HCT116 (cell line): ENCODE measurements around the gene MBP. TPM values are rescaled to one million over a fixed set of nuclear protein-coding genes. Genes with fewer than 3 reads are reported as not detected.

Experiments used
- ATAC-seq: fragments of 200-7000 bp; cut with Tn5 transposase; 2 replicates; pipeline ENCODE4 v1.9.1; 2020; ENCODE audit warnings: mild to moderate bottlenecking, moderate library complexity
- BruUV-seq: library from RNA; stranded (reverse); fragments of 400-500 nt; replicated peaks from 2 replicates; lab custom pipeline; 2021; lab: Mats Ljungman, UMichigan
- CTCF ChIA-PET: fragments of 300-600 bp; sonication (Branson Sonifier 250); formaldehyde crosslinking; loops from one replicate; lab custom pipeline; 2021; ENCODE audit warnings: antibody characterized with exemption; lab: Charles Lee
- POLR2A ChIA-PET: fragments of 300-600, 350-600 bp; sonication (Branson Sonifier 250); formaldehyde crosslinking; loops from one replicate; lab custom pipeline; 2021; ENCODE audit warnings: antibody characterized with exemption; lab: Charles Lee
- RAD21 ChIA-PET, 2 experiments: fragments of 300-600 bp; sonication (Branson Sonifier 250); formaldehyde crosslinking; loops; one replicate each; lab custom pipeline; 2023; ENCODE audit warnings: low total read pairs in 2 of 2; ENCODE audit not compliant: uncharacterized antibody in 2 of 2, unreplicated experiment in 2 of 2, low non-redundant PET in 1 of 2; lab: Charles Lee
- DNase-seq: peaks from one replicate; pipeline ENCODE4 v3.0.0-alpha.2; 2010; ENCODE audit warnings: low read depth, low spot score
- H2AFZ ChIP-seq: fragments of 200-600 bp; shearing (Covaris generic), sonication (generic); 2 replicates; pipeline ENCODE4 v1.6.1; 2017; ENCODE audit warnings: low read depth, mixed run types, mixed read lengths, antibody characterized with exemption, low read length; ENCODE audit not compliant: poor library complexity, severe bottlenecking
- H3K27ac ChIP-seq: 2 replicates; pipeline ENCODE4 v1.5.1; 2012; ENCODE audit warnings: low read depth, low read length
- H3K27me3 ChIP-seq: fragments of 200-600 bp; sonication (generic); 2 replicates; pipeline ENCODE4 v1.6.1; 2016; ENCODE audit warnings: mixed run types, low read length, mixed read lengths; ENCODE audit not compliant: insufficient read depth
- H3K36me3 ChIP-seq, 2 experiments: fragments of 200-500 bp in 1 of 2; fragments of 200-600 bp in 1 of 2; sonication (Bioruptor generic) in 1 of 2; sonication (generic) in 1 of 2; 2 replicates each; pipeline versions ENCODE4 v1.5.1 to v1.6.1; 2014 to 2016; ENCODE audit warnings: low read length in 2 of 2, inconsistent platforms in 1 of 2, mixed read lengths in 1 of 2, mixed run types in 1 of 2; ENCODE audit not compliant: insufficient read depth in 2 of 2, control insufficient read depth in 1 of 2
- H3K4me1 ChIP-seq, 2 experiments: fragments of 200-600 bp in 1 of 2; sonication (generic) in 1 of 2; 2 replicates each; pipeline versions ENCODE4 v1.5.1 to v1.6.1; 2012 to 2017; ENCODE audit warnings: low read length in 2 of 2, inconsistent platforms in 1 of 2, mild to moderate bottlenecking in 1 of 2, mixed read lengths in 1 of 2, mixed run types in 1 of 2, moderate library complexity in 1 of 2; ENCODE audit not compliant: insufficient read depth in 2 of 2, control insufficient read depth in 1 of 2
- H3K4me2 ChIP-seq: fragments of 200-600 bp; sonication (generic); 2 replicates; pipeline ENCODE4 v1.6.1; 2017; ENCODE audit warnings: mixed run types, low read length, mixed read lengths
- H3K4me3 ChIP-seq, 2 experiments: fragments of 200-600 bp in 1 of 2; sonication (generic) in 1 of 2; replicated peaks in 1 of 2; 2 replicates each; pipeline ENCODE4 v1.5.1; 2011 to 2016; ENCODE audit warnings: low read length in 2 of 2, control low read depth in 1 of 2, low read depth in 1 of 2, mild to moderate bottlenecking in 1 of 2, mixed read lengths in 1 of 2, mixed run types in 1 of 2
- H3K79me2 ChIP-seq: fragments of 200-600 bp; sonication (generic); 2 replicates; pipeline ENCODE4 v1.6.1; 2017; ENCODE audit warnings: mild to moderate bottlenecking, mixed run types, low read length, moderate library complexity, mixed read lengths; ENCODE audit not compliant: insufficient read depth
- H3K9ac ChIP-seq: fragments of 200-600 bp; sonication (generic); 2 replicates; pipeline ENCODE4 v1.6.1; 2016; ENCODE audit warnings: low read length, mixed read lengths
- H3K9me2 ChIP-seq: fragments of 200-600 bp; sonication (generic), shearing (Covaris generic); 2 replicates; pipeline ENCODE4 v1.6.1; 2017; ENCODE audit warnings: mixed run types, mild to moderate bottlenecking, moderate library complexity; ENCODE audit not compliant: insufficient read depth
- H3K9me3 ChIP-seq, 2 experiments: fragments of 200-500 bp in 1 of 2; fragments of 200-600 bp in 1 of 2; sonication (Bioruptor generic) in 1 of 2; sonication (generic) in 1 of 2; 2 replicates each; pipeline ENCODE4 v1.6.1; 2014 to 2017; ENCODE audit warnings: low read length in 2 of 2, mixed read lengths in 2 of 2, inconsistent platforms in 1 of 2, low read depth in 1 of 2, mild to moderate bottlenecking in 1 of 2, mixed run types in 1 of 2, moderate library complexity in 1 of 2; ENCODE audit not compliant: control insufficient read depth in 1 of 2, insufficient read depth in 1 of 2
- H4K20me1 ChIP-seq: fragments of 200-600 bp; sonication (generic), shearing (Covaris generic); 2 replicates; pipeline ENCODE4 v1.6.1; 2017; ENCODE audit warnings: mixed run types, mild to moderate bottlenecking, moderate library complexity; ENCODE audit not compliant: insufficient read depth
- ATF3 ChIP-seq: IDR thresholded peaks from 2 replicates; pipeline ENCODE4 v1.6.1; 2012
- CBX3 ChIP-seq: IDR thresholded peaks from 2 replicates; pipeline ENCODE4 v1.6.1; 2012; ENCODE audit warnings: low read depth
- EGR1 ChIP-seq: IDR thresholded peaks from 2 replicates; pipeline ENCODE4 v1.6.1; 2012; ENCODE audit warnings: low read depth
- ELF1 ChIP-seq: IDR thresholded peaks from 2 replicates; pipeline ENCODE4 v1.6.1; 2012; ENCODE audit warnings: low read depth, borderline replicate concordance
- EZH2phosphoT487 ChIP-seq: fragments of 200-600 bp; IDR thresholded peaks from 2 replicates; pipeline ENCODE4 v1.6.1; 2018; ENCODE audit warnings: antibody characterized with exemption, borderline replicate concordance
- JUND ChIP-seq: IDR thresholded peaks from 2 replicates; pipeline ENCODE4 v1.6.1; 2012
- MAX ChIP-seq: IDR thresholded peaks from 2 replicates; pipeline ENCODE4 v1.6.1; 2012
- POLR2A ChIP-seq: IDR thresholded peaks from 2 replicates; pipeline ENCODE4 v1.7.0; 2011; ENCODE audit warnings: borderline replicate concordance; ENCODE audit not compliant: insufficient read depth, insufficient read length; ENCODE audit errors: extremely low read depth
- REST ChIP-seq: IDR thresholded peaks from 2 replicates; pipeline ENCODE4 v1.6.1; 2012; ENCODE audit warnings: low read depth
- SP1 ChIP-seq: IDR thresholded peaks from 2 replicates; pipeline ENCODE4 v1.6.1; 2012; ENCODE audit warnings: low read depth
- SRF ChIP-seq: IDR thresholded peaks from 2 replicates; pipeline ENCODE4 v1.6.1; 2012; ENCODE audit warnings: low read depth
- TCF7L2 ChIP-seq: IDR thresholded peaks from 2 replicates; pipeline ENCODE4 v1.7.0; 2011; ENCODE audit warnings: borderline replicate concordance, inconsistent platforms; ENCODE audit not compliant: insufficient read depth, insufficient read length; ENCODE audit errors: extremely low read depth
- ZBTB33 ChIP-seq: IDR thresholded peaks from 2 replicates; pipeline ENCODE4 v1.6.1; 2011; ENCODE audit warnings: mild to moderate bottlenecking, low read length, moderate library complexity; ENCODE audit not compliant: insufficient replicate concordance; ENCODE audit errors: extremely low read depth
- intact Hi-C: fragments of 100-400 bp; cut with micrococcal nuclease; formaldehyde crosslinking; loops from 2 replicates; pipeline ENCODE4 v1.10.0; 2022
- total RNA-seq: library from RNA; stranded (reverse); gene quantifications from one replicate; pipeline ENCODE4 v1.2.1, GENCODE V29; 2021; ENCODE audit not compliant: unreplicated experiment

MBP gene
- total RNA-seq, 1 experiment from 2014 or later = 34.9 TPM

GRCh38 chr18:76943542-76944339 lies 188.8 kb downstream of the MBP start:
- Histone ChIP-seq H2AFZ (no peak overlapping the region), H3K4me1 (no peaks in the 10 kb centered on the region), H4K20me1 (no peaks in the 10 kb centered on the region), H3K36me3 (peaks cover 0 to 6% of the 10 kb centered on the region in 2 experiments; a peak in 1 of 4 replicates), H3K9ac (no peak overlapping the region), H3K4me2 (no peak overlapping the region), H3K79me2 (no peaks in the 10 kb centered on the region), H3K27ac (no peak overlapping the region), H3K4me3 (no peak overlapping the region), H3K27me3 (no peaks in the 10 kb centered on the region), H3K9me2 (no peaks in the 10 kb centered on the region), H3K9me3 (no peaks in the 10 kb centered on the region)
- ATAC-seq = no peak
- CTCF ChIA-PET = interaction anchor here (1.3 kb wide), 1 partner anchor 20 kb away, joined by 3 read pairs; no protein-coding TSS in a partner anchor
- RAD21 ChIA-PET = no interaction called here
- POLR2A ChIA-PET = no interaction called here
- no peak for TF ChIP-seq ATF3
- no peak for TF ChIP-seq MAX
- no peak for TF ChIP-seq SP1
- no peak for TF ChIP-seq CBX3
- TF ChIP-seq EZH2phosphoT487 = no peak
- TF ChIP-seq EGR1 = no peak
- TF ChIP-seq SRF = no peak
- no peak for TF ChIP-seq JUND
- no TSS peak for BruUV-seq
- intact Hi-C loops = no loop called here
- no peak for DNase-seq

- BruUV-seq = no TSS peak
- no peak overlapping the region for H2AFZ ChIP-seq
- TF ChIP-seq ATF3 (no peak), EGR1 (no peak), ZBTB33 (no peak), ELF1 (no peak), REST (no peak), JUND (no peak), TCF7L2 (no peak), CBX3 (no peak), POLR2A (no peak)
Measured at GRCh38 chr18:76941284-76941683, 191.3 kb downstream of the MBP start.

More at GRCh38 chr18:76941284-76941683, 191.3 kb downstream of the MBP start:
- H3K4me3 ChIP-seq = no peak overlapping the region
- H4K20me1 ChIP-seq = no peaks in the 10 kb centered on the region
- no peaks in the 10 kb centered on the region; a peak in 2 of 4 replicates for H3K36me3 ChIP-seq
- no peaks in the 10 kb centered on the region for H3K9me3 ChIP-seq
- ChIA-PET POLR2A (no interaction called here), RAD21 (no interaction called here), CTCF (no interaction called here)
- no peaks in the 10 kb centered on the region for H3K9me2 ChIP-seq
- H3K27me3 ChIP-seq = no peaks in the 10 kb centered on the region
- no peak overlapping the region for H3K27ac ChIP-seq
- no peaks in the 10 kb centered on the region for H3K4me1 ChIP-seq
- no peak for DNase-seq
- ATAC-seq = no peak
- no peak overlapping the region for H3K4me2 ChIP-seq
- H3K79me2 ChIP-seq = no peaks in the 10 kb centered on the region
- no peak overlapping the region for H3K9ac ChIP-seq
- intact Hi-C loops = no loop called here
